ENCODE measurements around the gene HDHD3. TPM values are rescaled to one million over a fixed set of nuclear protein-coding genes. Genes with fewer than 3 reads are reported as not detected.

The HDHD3 gene
- total RNA-seq, 1 experiment from 2014 or later = 39.5 TPM

- no peaks in the 10 kb centered on the region for H3K27me3 ChIP-seq (ENCODE audit: insufficient read depth, low read depth)
- H3K9me2 ChIP-seq (ENCODE audit: insufficient read depth) = no peaks in the 10 kb centered on the region
- H3K9me3 ChIP-seq (ENCODE audit: insufficient read depth, low read depth) = no peaks in the 10 kb centered on the region
- peaks cover 8% of the 10 kb centered on the region; the same call in 1 of the 2 replicates for H4K20me1 ChIP-seq (ENCODE audit: insufficient read depth)
- H3K36me3 ChIP-seq (ENCODE audit: low read depth) = peaks cover 9% of the 10 kb centered on the region; the same call in 1 of the 2 replicates
- H3K79me2 ChIP-seq (ENCODE audit: low read depth) = peaks cover 12% of the 10 kb centered on the region
- ChIA-PET POLR2A (ENCODE audit: unreplicated experiment) (no interaction called here), CTCF (no interaction called here)
- intact Hi-C loops (cut with micrococcal nuclease; ENCODE audit: unreplicated experiment) = no loop called here
- no peak overlapping the region for H2AFZ ChIP-seq
- H3K4me3 ChIP-seq = no peak overlapping the region
- no peak for DNase-seq
- TF ChIP-seq EZH2 (IDR thresholded peaks at IDR 0.05; ENCODE audit: low read depth) = no peak
- no peak for TF ChIP-seq CTCF (conservative IDR thresholded peaks at IDR 0.05)
- BruUV-seq (replicated peaks) = no TSS peak
- no peak overlapping the region for H3K4me2 ChIP-seq
- H3K27ac ChIP-seq = no peak overlapping the region
- peaks cover 23% of the 10 kb centered on the region; the same call in 1 of the 2 replicates for H3F3A ChIP-seq (ENCODE audit: insufficient read depth, low read depth)
- 0 out of 2 replicates have a peak, but pooled peaks cover 4% of the 10 kb centered on the region for H3K4me1 ChIP-seq (replicated peaks; ENCODE audit: insufficient read depth)
Measured at GRCh38 chr9:113372059-113372458, 4.7 kb downstream of the HDHD3 start.

- Histone ChIP-seq H2AFZ (no peak overlapping the region), H3K27ac (no peak overlapping the region), H3K9me2 (ENCODE audit: insufficient read depth) (no peaks in the 10 kb centered on the region), H3K27me3 (ENCODE audit: insufficient read depth, low read depth) (no peaks in the 10 kb centered on the region), H3K79me2 (ENCODE audit: low read depth) (peaks cover 12% of the 10 kb centered on the region), H3K36me3 (ENCODE audit: low read depth) (peaks cover 9% of the 10 kb centered on the region; the same call in 1 of the 2 replicates), H4K20me1 (ENCODE audit: insufficient read depth) (peaks cover 8% of the 10 kb centered on the region; the same call in 1 of the 2 replicates), H3K4me1 (replicated peaks; ENCODE audit: insufficient read depth) (0 out of 2 replicates have a peak, but pooled peaks cover 4% of the 10 kb centered on the region), H3K4me2 (no peak overlapping the region), H3F3A (ENCODE audit: insufficient read depth, low read depth) (peaks cover 23% of the 10 kb centered on the region; the same call in 1 of the 2 replicates), H3K9me3 (ENCODE audit: insufficient read depth, low read depth) (no peaks in the 10 kb centered on the region), H3K4me3 (no peak overlapping the region)
- ChIA-PET POLR2A (ENCODE audit: unreplicated experiment) (interaction anchor here (0.6 to 0.7 kb wide), 2 partner anchors 27 to 150 kb away, joined by 3 to 4 read pairs; no protein-coding TSS in a partner anchor), CTCF (no interaction called here)
- intact Hi-C loops (cut with micrococcal nuclease; ENCODE audit: unreplicated experiment) = no loop called here
- TF ChIP-seq EZH2 (IDR thresholded peaks at IDR 0.05; ENCODE audit: low read depth) = no peak
- TF ChIP-seq CTCF (conservative IDR thresholded peaks at IDR 0.05) = no peak
- DNase-seq = no peak
- no TSS peak for BruUV-seq (replicated peaks)
Measured at GRCh38 chr9:113370806-113371325, 5.9 kb downstream of the HDHD3 start.

GRCh38 chr9:113369855-113370140 is 7.0 kb downstream of the HDHD3 start:
- H3K4me1 ChIP-seq (replicated peaks; ENCODE audit: insufficient read depth) = no peaks in the 10 kb centered on the region
- no peaks in the 10 kb centered on the region for H3K9me3 ChIP-seq (ENCODE audit: insufficient read depth, low read depth)
- H3K27ac ChIP-seq = no peak overlapping the region
- no peak for TF ChIP-seq CTCF (conservative IDR thresholded peaks at IDR 0.05)
- no peak for TF ChIP-seq EZH2 (IDR thresholded peaks at IDR 0.05; ENCODE audit: low read depth)
- no peak overlapping the region for H2AFZ ChIP-seq
- H3K36me3 ChIP-seq (ENCODE audit: low read depth) = peaks cover 9% of the 10 kb centered on the region; the same call in 1 of the 2 replicates
- no peak overlapping the region for H3K4me3 ChIP-seq
- ChIA-PET POLR2A (ENCODE audit: unreplicated experiment) (interaction anchor here (0.6 kb wide), 1 partner anchor 28 kb away, joined by 3 read pairs; no protein-coding TSS in a partner anchor), CTCF (no interaction called here)
- H3F3A ChIP-seq (ENCODE audit: insufficient read depth, low read depth) = peaks cover 23% of the 10 kb centered on the region; the same call in 1 of the 2 replicates
- H3K79me2 ChIP-seq (ENCODE audit: low read depth) = peaks cover 1% of the 10 kb centered on the region; the same call in 1 of the 2 replicates
- no peaks in the 10 kb centered on the region for H3K27me3 ChIP-seq (ENCODE audit: insufficient read depth, low read depth)
- BruUV-seq (replicated peaks) = no TSS peak
- no peaks in the 10 kb centered on the region; the same call in 1 of the 2 replicates for H4K20me1 ChIP-seq (ENCODE audit: insufficient read depth)
- DNase-seq = no peak
- H3K9me2 ChIP-seq (ENCODE audit: insufficient read depth) = no peaks in the 10 kb centered on the region
- intact Hi-C loops (cut with micrococcal nuclease; ENCODE audit: unreplicated experiment) = loop anchor here (5.0 kb wide), 1 partner anchor 33 kb away; the partner anchor contains the start of gene ALAD
- no peak overlapping the region for H3K4me2 ChIP-seq
